Type B pancreatic cell (in vitro differentiated cells): ENCODE results near the gene PLBD1. TPM values are rescaled to one million over a fixed set of nuclear protein-coding genes. Genes with fewer than 3 reads are reported as not detected.

Source experiments
- DNase-seq: peaks from one replicate; pipeline ENCODE4 v3.0.0; 2021; ENCODE audit warnings: mixed read lengths; ENCODE audit not compliant: unreplicated experiment; ENCODE audit errors: extremely low spot score
- H3K27ac Mint-ChIP-seq: 2 replicates; pipeline ENCODE4 v1.8.0; 2021; ENCODE audit warnings: mild to moderate bottlenecking, mixed read lengths
- H3K27me3 Mint-ChIP-seq: 2 replicates; pipeline ENCODE4 v1.8.0; 2021; ENCODE audit warnings: mixed read lengths
- H3K36me3 Mint-ChIP-seq: 2 replicates; pipeline ENCODE4 v1.8.0; 2021; ENCODE audit warnings: mixed read lengths
- H3K4me1 Mint-ChIP-seq: one replicate; pipeline ENCODE4 v1.8.0; 2021; ENCODE audit warnings: mixed read lengths; ENCODE audit not compliant: unreplicated experiment
- H3K4me3 Mint-ChIP-seq: 2 replicates; pipeline ENCODE4 v1.8.0; 2021; ENCODE audit warnings: mild to moderate bottlenecking, mixed read lengths
- H3K9me3 Mint-ChIP-seq: 2 replicates; pipeline ENCODE4 v1.8.0; 2021; ENCODE audit warnings: mixed read lengths
- CTCF ChIP-seq: fragments of 200-600 bp; sonication (generic); conservative IDR thresholded peaks from 2 replicates; pipeline ENCODE4 v1.5.0; 2021; ENCODE audit warnings: antibody characterized with exemption, mild to moderate bottlenecking
- total RNA-seq: library from RNA; stranded (reverse); gene quantifications from 2 replicates; pipeline ENCODE4 v1.2.1, GENCODE V29; 2021; ENCODE audit warnings: low replicate concordance

The PLBD1 gene
- total RNA-seq, 1 donor from 2014 or later, result 21.1 TPM

GRCh38 chr12:14545144-14546124 is 22.2 kb downstream of the PLBD1 start:
- peaks cover 24% of the 10 kb centered on the region for H3K36me3 Mint-ChIP-seq
- no peak overlapping the region for H3K4me3 Mint-ChIP-seq
- DNase-seq, result no peak
- no peaks in the 10 kb centered on the region for H3K4me1 Mint-ChIP-seq
- peaks cover 8% of the 10 kb centered on the region for H3K9me3 Mint-ChIP-seq
- no peak for TF ChIP-seq CTCF
- H3K27me3 Mint-ChIP-seq, result no peaks in the 10 kb centered on the region
- H3K27ac Mint-ChIP-seq, result no peak overlapping the region

GRCh38 chr12:14540801-14541462 is 26.8 kb downstream of the PLBD1 start:
- Mint-ChIP-seq H3K36me3 (peaks cover 18% of the 10 kb centered on the region), H3K4me1 (no peaks in the 10 kb centered on the region), H3K9me3 (peaks cover 8% of the 10 kb centered on the region), H3K27ac (no peak overlapping the region), H3K27me3 (no peaks in the 10 kb centered on the region), H3K4me3 (no peak overlapping the region)
- no peak for TF ChIP-seq CTCF
- no peak for DNase-seq

GRCh38 chr12:14537088-14537487 is 30.6 kb downstream of the PLBD1 start:
- no peak for TF ChIP-seq CTCF
- Mint-ChIP-seq H3K27me3 (no peaks in the 10 kb centered on the region), H3K27ac (no peak overlapping the region), H3K36me3 (peaks cover 25% of the 10 kb centered on the region), H3K9me3 (peaks cover 3% of the 10 kb centered on the region), H3K4me1 (no peaks in the 10 kb centered on the region), H3K4me3 (no peak overlapping the region)
- DNase-seq, result no peak

GRCh38 chr12:14532152-14532551 is 35.5 kb downstream of the PLBD1 start:
- H3K4me3 Mint-ChIP-seq, result no peak overlapping the region
- no peaks in the 10 kb centered on the region for H3K4me1 Mint-ChIP-seq
- peaks cover 16% of the 10 kb centered on the region for H3K36me3 Mint-ChIP-seq
- no peak for TF ChIP-seq CTCF
- no peak overlapping the region for H3K27ac Mint-ChIP-seq
- no peak for DNase-seq
- H3K9me3 Mint-ChIP-seq, result no peaks in the 10 kb centered on the region
- H3K27me3 Mint-ChIP-seq, result no peaks in the 10 kb centered on the region

- Mint-ChIP-seq H3K27me3 (no peaks in the 10 kb centered on the region), H3K27ac (no peak overlapping the region), H3K4me1 (no peaks in the 10 kb centered on the region), H3K4me3 (no peak overlapping the region), H3K36me3 (peaks cover 33% of the 10 kb centered on the region), H3K9me3 (peaks cover 28% of the 10 kb centered on the region)
- no peak for DNase-seq
- no peak for TF ChIP-seq CTCF
Measured at GRCh38 chr12:14525964-14526363, 41.7 kb downstream of the PLBD1 start.
